ENCODE data around the gene SMYD3.

SMYD3 gene

GRCh38 chr1:246197076-246197475 is 310.0 kb downstream of the SMYD3 start:
- TF ChIP-seq BHLHE40 (IDR thresholded peaks at IDR 0.05; ENCODE audit: borderline replicate concordance), result no peak
- no peak for TF ChIP-seq HDGF (IDR thresholded peaks at IDR 0.05; ENCODE audit: borderline replicate concordance)
- TF ChIP-seq TARDBP (IDR thresholded peaks at IDR 0.05), result no peak
- no peak for TF ChIP-seq PKNOX1 (IDR thresholded peaks at IDR 0.05)
- no peak for TF ChIP-seq FOXA1 (IDR thresholded peaks at IDR 0.05)
- no peak for TF ChIP-seq ELF4 (IDR thresholded peaks at IDR 0.05)
- TF ChIP-seq FOXK2 (IDR thresholded peaks at IDR 0.05), result no peak
- no peak for TF ChIP-seq ARNT (IDR thresholded peaks at IDR 0.05)
- TF ChIP-seq NFRKB (IDR thresholded peaks at IDR 0.05), result no peak
- no peak for TF ChIP-seq CTBP1 (IDR thresholded peaks at IDR 0.05; ENCODE audit: borderline replicate concordance)
- no peak for TF ChIP-seq LEF1 (IDR thresholded peaks at IDR 0.05; ENCODE audit: borderline replicate concordance)
- no peak for TF ChIP-seq ZNF384 (IDR thresholded peaks at IDR 0.05)
- POLR2A ChIA-PET, result no interaction called here
- CTCF ChIA-PET, result no interaction called here
- no peak for DNase-seq (ENCODE audit: extremely low spot score)

DNA sequence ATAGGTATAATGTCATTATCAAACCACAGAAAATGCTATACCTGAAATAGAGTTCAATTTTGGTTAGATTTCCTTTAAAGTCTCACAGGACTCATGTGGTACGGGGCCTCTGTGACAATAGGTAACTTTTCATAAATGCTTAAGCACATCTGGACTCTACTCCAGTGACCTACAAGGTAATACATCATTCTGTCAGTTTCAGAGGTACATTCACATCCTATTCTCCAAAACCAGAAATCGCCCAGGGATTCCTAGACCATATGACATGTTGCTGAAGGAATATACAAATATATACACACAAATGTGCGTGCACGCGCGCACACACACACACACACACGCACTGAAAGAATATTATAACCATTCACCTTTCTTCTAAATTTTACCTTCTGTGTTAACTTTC is 311.8 kb downstream of the SMYD3 start:
- no peak for TF ChIP-seq FOXA1 (IDR thresholded peaks at IDR 0.05)
- TF ChIP-seq SUZ12 (IDR thresholded peaks at IDR 0.05), result no peak
- no peak for TF ChIP-seq SP1 (IDR thresholded peaks at IDR 0.05)
- no peak for TF ChIP-seq CTBP1 (IDR thresholded peaks at IDR 0.05; ENCODE audit: borderline replicate concordance)
- no peak for TF ChIP-seq ZNF384 (IDR thresholded peaks at IDR 0.05)
- no peak for TF ChIP-seq NFRKB (IDR thresholded peaks at IDR 0.05)
- no peak for TF ChIP-seq ELF4 (IDR thresholded peaks at IDR 0.05)
- TF ChIP-seq TARDBP (IDR thresholded peaks at IDR 0.05), result no peak
- TF ChIP-seq FOXK2 (IDR thresholded peaks at IDR 0.05), result no peak
- TF ChIP-seq L3MBTL2 (conservative IDR thresholded peaks at IDR 0.05), result no peak
- no peak for TF ChIP-seq HDGF (IDR thresholded peaks at IDR 0.05; ENCODE audit: borderline replicate concordance)
- TF ChIP-seq ARNT (IDR thresholded peaks at IDR 0.05), result no peak
- no peak for TF ChIP-seq FOXM1 (IDR thresholded peaks at IDR 0.05; ENCODE audit: borderline replicate concordance)
- TF ChIP-seq LEF1 (IDR thresholded peaks at IDR 0.05; ENCODE audit: borderline replicate concordance), result no peak
- TF ChIP-seq BHLHE40 (IDR thresholded peaks at IDR 0.05; ENCODE audit: borderline replicate concordance), result no peak
- TF ChIP-seq PKNOX1 (IDR thresholded peaks at IDR 0.05), result no peak

GRCh38 chr1:246193537-246193936 is 313.5 kb downstream of the SMYD3 start:
- ChIA-PET POLR2A (no interaction called here), CTCF (no interaction called here)
- TF ChIP-seq ARNT (IDR thresholded peaks at IDR 0.05) (no peak), HDGF (IDR thresholded peaks at IDR 0.05; ENCODE audit: borderline replicate concordance) (no peak), SUZ12 (IDR thresholded peaks at IDR 0.05) (no peak), LEF1 (IDR thresholded peaks at IDR 0.05; ENCODE audit: borderline replicate concordance) (no peak), SP1 (IDR thresholded peaks at IDR 0.05) (no peak), FOXA1 (IDR thresholded peaks at IDR 0.05) (no peak), PKNOX1 (IDR thresholded peaks at IDR 0.05) (no peak), TARDBP (IDR thresholded peaks at IDR 0.05) (no peak)
- DNase-seq (ENCODE audit: extremely low spot score), result no peak

More for the DNA sequence above, 311.8 kb downstream of the SMYD3 start:
- DNase-seq (ENCODE audit: extremely low spot score), result no peak
- POLR2A ChIA-PET, result no interaction called here
- CTCF ChIA-PET, result no interaction called here

DNA sequence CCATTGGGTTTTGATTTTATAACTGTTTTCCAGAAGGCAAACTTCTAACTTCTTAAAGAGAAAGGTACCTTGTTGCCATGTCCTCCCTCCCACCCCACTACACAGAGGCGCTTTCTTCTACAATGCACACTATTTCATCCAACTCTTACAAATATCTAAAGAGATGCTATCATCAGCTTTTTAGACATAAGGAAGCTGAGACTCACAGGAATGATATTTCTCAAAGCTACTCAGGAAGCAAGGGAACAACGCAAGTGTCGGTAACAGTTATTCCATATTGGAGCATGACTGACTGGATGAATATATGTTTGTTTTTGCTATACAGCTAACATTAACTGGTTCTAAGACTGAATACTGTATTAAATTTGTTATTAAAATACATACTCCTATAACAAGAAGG is 318.0 kb downstream of the SMYD3 start:
- no peak for DNase-seq (ENCODE audit: extremely low spot score)
- ChIA-PET POLR2A (no interaction called here), CTCF (no interaction called here)
- TF ChIP-seq FOXM1 (IDR thresholded peaks at IDR 0.05; ENCODE audit: borderline replicate concordance) (no peak), ELF4 (IDR thresholded peaks at IDR 0.05) (no peak), ZNF384 (IDR thresholded peaks at IDR 0.05) (no peak), ARNT (IDR thresholded peaks at IDR 0.05) (no peak), PKNOX1 (IDR thresholded peaks at IDR 0.05) (no peak), BHLHE40 (IDR thresholded peaks at IDR 0.05; ENCODE audit: borderline replicate concordance) (no peak), SP1 (IDR thresholded peaks at IDR 0.05) (no peak), HDGF (IDR thresholded peaks at IDR 0.05; ENCODE audit: borderline replicate concordance) (no peak), CTBP1 (IDR thresholded peaks at IDR 0.05; ENCODE audit: borderline replicate concordance) (no peak), FOXK2 (IDR thresholded peaks at IDR 0.05) (no peak), L3MBTL2 (conservative IDR thresholded peaks at IDR 0.05) (no peak), LEF1 (IDR thresholded peaks at IDR 0.05; ENCODE audit: borderline replicate concordance) (no peak), TARDBP (IDR thresholded peaks at IDR 0.05) (no peak)

DNA sequence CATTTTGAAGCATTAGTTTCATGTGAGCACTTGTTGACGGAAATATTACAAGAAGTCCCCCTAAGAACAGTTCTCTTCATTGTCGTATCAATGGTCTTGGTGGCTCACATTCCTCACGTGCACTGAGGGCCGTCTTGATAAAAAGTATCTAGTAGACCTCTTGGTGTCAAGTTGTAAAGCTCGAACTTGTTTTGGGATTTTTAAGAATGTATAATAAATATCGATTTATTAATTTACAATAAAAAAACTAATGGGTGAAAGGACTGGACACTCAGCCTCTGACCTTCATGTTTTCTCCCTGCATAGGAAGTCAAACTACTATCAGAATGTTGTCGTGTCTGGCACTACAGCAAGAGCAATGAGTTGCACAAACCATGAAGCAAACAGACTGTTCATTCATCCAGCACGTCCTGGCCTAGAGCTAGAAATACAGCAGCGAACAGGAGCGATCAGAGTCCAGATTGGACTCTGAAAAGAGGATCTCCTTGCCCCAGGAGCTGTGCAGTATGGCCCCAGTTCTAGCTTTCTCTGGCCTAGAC is 319.2 kb downstream of the SMYD3 start:
- DNase-seq (ENCODE audit: extremely low spot score), result no peak
- CTCF ChIA-PET, result interaction anchor here (0.7 kb wide), 1 partner anchor 11 kb away, joined by 4 read pairs; no protein-coding TSS in a partner anchor
- POLR2A ChIA-PET, result no interaction called here

DNA sequence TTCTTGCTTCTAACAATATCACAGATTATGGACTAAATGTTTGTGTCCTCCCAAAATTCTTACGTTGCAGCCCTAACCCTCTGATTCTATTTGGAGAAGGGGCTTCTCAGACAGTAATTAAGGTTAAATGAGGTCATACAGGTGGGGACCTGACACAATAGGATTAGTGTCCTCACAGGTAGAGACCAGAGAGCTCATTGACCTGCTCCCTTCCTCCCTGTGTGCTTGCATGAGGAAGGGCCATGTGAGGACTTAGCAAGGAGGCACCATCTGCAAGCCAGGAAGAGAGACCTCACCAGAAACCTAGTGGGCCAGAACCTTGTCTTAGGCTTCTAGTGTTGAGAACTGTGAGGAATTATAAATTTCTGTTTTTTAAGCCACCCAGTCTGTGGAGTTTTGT is 322.6 kb downstream of the SMYD3 start:
- ChIA-PET POLR2A (no interaction called here), CTCF (no interaction called here)
- DNase-seq (ENCODE audit: extremely low spot score), result no peak
- no peak for TF ChIP-seq FOXA1 (IDR thresholded peaks at IDR 0.05)
- TF ChIP-seq TARDBP (IDR thresholded peaks at IDR 0.05), result no peak
- no peak for TF ChIP-seq PKNOX1 (IDR thresholded peaks at IDR 0.05)
- TF ChIP-seq HDGF (IDR thresholded peaks at IDR 0.05; ENCODE audit: borderline replicate concordance), result no peak
- no peak for TF ChIP-seq ARNT (IDR thresholded peaks at IDR 0.05)
- TF ChIP-seq FOXM1 (IDR thresholded peaks at IDR 0.05; ENCODE audit: borderline replicate concordance), result no peak
- TF ChIP-seq ELF4 (IDR thresholded peaks at IDR 0.05), result no peak
- TF ChIP-seq CTBP1 (IDR thresholded peaks at IDR 0.05; ENCODE audit: borderline replicate concordance), result no peak
- TF ChIP-seq SP1 (IDR thresholded peaks at IDR 0.05), result no peak
- TF ChIP-seq NFRKB (IDR thresholded peaks at IDR 0.05), result no peak
- no peak for TF ChIP-seq BHLHE40 (IDR thresholded peaks at IDR 0.05; ENCODE audit: borderline replicate concordance)
- no peak for TF ChIP-seq LEF1 (IDR thresholded peaks at IDR 0.05; ENCODE audit: borderline replicate concordance)
- no peak for TF ChIP-seq FOXK2 (IDR thresholded peaks at IDR 0.05)
- no peak for TF ChIP-seq ZNF384 (IDR thresholded peaks at IDR 0.05)
- no peak for TF ChIP-seq L3MBTL2 (conservative IDR thresholded peaks at IDR 0.05)
- TF ChIP-seq SUZ12 (IDR thresholded peaks at IDR 0.05), result no peak

More for the DNA sequence above, 319.2 kb downstream of the SMYD3 start:
- TF ChIP-seq LEF1 (IDR thresholded peaks at IDR 0.05; ENCODE audit: borderline replicate concordance), result no peak
- no peak for TF ChIP-seq TARDBP (IDR thresholded peaks at IDR 0.05)

Data from HEK293T (cell line).